Measurements from ENCODE around the gene LRPPRC. TPM values are rescaled to one million over a fixed set of nuclear protein-coding genes. Genes with fewer than 3 reads are reported as not detected.

The LRPPRC gene
- total and polyA plus RNA-seq, 2 experiments from 2014 or later: 163 to 200 TPM

DNA sequence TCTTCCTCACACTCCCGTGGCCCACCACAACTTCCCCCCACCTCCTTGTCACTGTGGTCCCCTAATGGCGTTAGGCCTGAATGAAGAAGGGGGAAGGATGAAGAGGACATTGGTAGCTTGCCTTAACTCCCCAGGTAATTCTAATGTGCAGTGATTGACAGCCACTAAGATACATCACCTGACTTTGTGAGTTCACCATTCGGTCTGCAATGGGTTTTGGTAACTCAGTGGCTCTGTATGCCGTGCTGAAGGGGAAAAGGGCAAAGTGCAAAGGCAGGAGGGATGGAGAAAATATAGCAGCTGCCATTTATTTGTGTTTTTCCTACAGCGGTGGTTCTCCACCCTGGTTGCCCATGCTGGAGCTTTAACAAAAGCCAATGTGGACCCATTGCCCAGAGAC is 114.8 kb downstream of the LRPPRC start (continued):
- TF ChIP-seq, protein P1, sequence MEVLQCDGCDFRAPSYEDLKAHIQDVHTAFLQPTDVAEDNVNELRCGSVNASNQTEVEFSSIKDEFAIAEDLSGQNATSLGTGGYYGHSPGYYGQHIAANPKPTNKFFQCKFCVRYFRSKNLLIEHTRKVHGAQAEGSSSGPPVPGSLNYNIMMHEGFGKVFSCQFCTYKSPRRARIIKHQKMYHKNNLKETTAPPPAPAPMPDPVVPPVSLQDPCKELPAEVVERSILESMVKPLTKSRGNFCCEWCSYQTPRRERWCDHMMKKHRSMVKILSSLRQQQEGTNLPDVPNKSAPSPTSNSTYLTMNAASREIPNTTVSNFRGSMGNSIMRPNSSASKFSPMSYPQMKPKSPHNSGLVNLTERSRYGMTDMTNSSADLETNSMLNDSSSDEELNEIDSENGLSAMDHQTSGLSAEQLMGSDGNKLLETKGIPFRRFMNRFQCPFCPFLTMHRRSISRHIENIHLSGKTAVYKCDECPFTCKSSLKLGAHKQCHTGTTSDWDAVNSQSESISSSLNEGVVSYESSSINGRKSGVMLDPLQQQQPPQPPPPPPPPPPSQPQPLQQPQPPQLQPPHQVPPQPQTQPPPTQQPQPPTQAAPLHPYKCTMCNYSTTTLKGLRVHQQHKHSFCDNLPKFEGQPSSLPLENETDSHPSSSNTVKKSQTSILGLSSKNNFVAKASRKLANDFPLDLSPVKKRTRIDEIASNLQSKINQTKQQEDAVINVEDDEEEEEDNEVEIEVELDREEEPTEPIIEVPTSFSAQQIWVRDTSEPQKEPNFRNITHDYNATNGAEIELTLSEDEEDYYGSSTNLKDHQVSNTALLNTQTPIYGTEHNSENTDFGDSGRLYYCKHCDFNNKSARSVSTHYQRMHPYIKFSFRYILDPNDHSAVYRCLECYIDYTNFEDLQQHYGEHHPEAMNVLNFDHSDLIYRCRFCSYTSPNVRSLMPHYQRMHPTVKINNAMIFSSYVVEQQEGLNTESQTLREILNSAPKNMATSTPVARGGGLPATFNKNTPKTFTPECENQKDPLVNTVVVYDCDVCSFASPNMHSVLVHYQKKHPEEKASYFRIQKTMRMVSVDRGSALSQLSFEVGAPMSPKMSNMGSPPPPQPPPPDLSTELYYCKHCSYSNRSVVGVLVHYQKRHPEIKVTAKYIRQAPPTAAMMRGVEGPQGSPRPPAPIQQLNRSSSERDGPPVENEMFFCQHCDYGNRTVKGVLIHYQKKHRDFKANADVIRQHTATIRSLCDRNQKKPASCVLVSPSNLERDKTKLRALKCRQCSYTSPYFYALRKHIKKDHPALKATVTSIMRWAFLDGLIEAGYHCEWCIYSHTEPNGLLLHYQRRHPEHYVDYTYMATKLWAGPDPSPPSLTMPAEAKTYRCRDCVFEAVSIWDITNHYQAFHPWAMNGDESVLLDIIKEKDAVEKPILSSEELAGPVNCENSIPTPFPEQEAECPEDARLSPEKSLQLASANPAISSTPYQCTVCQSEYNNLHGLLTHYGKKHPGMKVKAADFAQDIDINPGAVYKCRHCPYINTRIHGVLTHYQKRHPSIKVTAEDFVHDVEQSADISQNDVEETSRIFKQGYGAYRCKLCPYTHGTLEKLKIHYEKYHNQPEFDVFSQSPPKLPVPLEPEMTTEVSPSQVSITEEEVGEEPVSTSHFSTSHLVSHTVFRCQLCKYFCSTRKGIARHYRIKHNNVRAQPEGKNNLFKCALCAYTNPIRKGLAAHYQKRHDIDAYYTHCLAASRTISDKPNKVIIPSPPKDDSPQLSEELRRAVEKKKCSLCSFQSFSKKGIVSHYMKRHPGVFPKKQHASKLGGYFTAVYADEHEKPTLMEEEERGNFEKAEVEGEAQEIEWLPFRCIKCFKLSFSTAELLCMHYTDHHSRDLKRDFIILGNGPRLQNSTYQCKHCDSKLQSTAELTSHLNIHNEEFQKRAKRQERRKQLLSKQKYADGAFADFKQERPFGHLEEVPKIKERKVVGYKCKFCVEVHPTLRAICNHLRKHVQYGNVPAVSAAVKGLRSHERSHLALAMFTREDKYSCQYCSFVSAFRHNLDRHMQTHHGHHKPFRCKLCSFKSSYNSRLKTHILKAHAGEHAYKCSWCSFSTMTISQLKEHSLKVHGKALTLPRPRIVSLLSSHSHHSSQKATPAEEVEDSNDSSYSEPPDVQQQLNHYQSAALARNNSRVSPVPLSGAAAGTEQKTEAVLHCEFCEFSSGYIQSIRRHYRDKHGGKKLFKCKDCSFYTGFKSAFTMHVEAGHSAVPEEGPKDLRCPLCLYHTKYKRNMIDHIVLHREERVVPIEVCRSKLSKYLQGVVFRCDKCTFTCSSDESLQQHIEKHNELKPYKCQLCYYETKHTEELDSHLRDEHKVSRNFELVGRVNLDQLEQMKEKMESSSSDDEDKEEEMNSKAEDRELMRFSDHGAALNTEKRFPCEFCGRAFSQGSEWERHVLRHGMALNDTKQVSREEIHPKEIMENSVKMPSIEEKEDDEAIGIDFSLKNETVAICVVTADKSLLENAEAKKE (CRISPR knock-in tag; IDR thresholded peaks at IDR 0.05): no peak
- TF ChIP-seq CREB1 (CRISPR knock-in tag; IDR thresholded peaks at IDR 0.05; ENCODE audit: low read depth) (no peak), ZNF114 (CRISPR knock-in tag; IDR thresholded peaks at IDR 0.05) (no peak), ZNF331 (CRISPR knock-in tag; IDR thresholded peaks at IDR 0.05; ENCODE audit: low read depth) (no peak), JUNB (IDR thresholded peaks at IDR 0.05; ENCODE audit: unreplicated experiment) (no peak)
- TF ChIP-seq, protein P2, sequence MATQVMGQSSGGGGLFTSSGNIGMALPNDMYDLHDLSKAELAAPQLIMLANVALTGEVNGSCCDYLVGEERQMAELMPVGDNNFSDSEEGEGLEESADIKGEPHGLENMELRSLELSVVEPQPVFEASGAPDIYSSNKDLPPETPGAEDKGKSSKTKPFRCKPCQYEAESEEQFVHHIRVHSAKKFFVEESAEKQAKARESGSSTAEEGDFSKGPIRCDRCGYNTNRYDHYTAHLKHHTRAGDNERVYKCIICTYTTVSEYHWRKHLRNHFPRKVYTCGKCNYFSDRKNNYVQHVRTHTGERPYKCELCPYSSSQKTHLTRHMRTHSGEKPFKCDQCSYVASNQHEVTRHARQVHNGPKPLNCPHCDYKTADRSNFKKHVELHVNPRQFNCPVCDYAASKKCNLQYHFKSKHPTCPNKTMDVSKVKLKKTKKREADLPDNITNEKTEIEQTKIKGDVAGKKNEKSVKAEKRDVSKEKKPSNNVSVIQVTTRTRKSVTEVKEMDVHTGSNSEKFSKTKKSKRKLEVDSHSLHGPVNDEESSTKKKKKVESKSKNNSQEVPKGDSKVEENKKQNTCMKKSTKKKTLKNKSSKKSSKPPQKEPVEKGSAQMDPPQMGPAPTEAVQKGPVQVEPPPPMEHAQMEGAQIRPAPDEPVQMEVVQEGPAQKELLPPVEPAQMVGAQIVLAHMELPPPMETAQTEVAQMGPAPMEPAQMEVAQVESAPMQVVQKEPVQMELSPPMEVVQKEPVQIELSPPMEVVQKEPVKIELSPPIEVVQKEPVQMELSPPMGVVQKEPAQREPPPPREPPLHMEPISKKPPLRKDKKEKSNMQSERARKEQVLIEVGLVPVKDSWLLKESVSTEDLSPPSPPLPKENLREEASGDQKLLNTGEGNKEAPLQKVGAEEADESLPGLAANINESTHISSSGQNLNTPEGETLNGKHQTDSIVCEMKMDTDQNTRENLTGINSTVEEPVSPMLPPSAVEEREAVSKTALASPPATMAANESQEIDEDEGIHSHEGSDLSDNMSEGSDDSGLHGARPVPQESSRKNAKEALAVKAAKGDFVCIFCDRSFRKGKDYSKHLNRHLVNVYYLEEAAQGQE (IDR thresholded peaks at IDR 0.05; ENCODE audit: unreplicated experiment): no peak

DNA sequence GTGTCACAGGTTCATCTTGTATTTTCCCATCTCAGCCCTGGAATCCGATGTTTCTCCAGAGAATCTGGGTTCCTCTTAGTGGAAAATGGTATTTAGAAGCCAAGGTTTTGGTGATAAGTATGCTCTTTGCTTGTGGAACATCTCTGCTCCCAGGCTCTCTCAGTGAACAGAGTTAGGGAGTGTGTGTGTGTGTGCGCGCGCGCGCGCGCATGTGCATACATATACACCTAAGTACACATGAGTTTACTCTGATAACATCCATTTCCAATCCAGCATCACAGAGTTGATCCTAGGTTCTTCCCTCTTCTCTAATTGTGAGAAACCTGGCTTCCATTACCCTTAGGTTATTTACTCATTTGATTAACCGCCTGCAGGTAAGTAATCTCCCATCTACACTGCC is 115.3 kb downstream of the LRPPRC start:
- Mint-ChIP-seq H3K9me3 (no peaks in the 10 kb centered on the region), H3K4me1 (peaks cover 5% of the 10 kb centered on the region; the same call in 1 of the 3 replicates), H3K27ac (no peak overlapping the region), H3K4me3 (no peak overlapping the region), H3K27me3 (ENCODE audit: insufficient read depth, low read depth, poor library complexity) (peaks cover 6% of the 10 kb centered on the region), H3K36me3 (ENCODE audit: low read depth) (no peaks in the 10 kb centered on the region; the same call in 2 of the 3 replicates)
- Histone ChIP-seq H3K27ac (ENCODE audit: low read depth) (no peak overlapping the region), H3K79me2 (replicated peaks; ENCODE audit: insufficient read depth) (no peaks in the 10 kb centered on the region), H3K27me3 (ENCODE audit: insufficient read depth) (no peaks in the 10 kb centered on the region), H3K4me1 (ENCODE audit: insufficient read depth) (peaks cover 5% of the 10 kb centered on the region; the same call in 1 of the 2 replicates), H3K9me2 (ENCODE audit: insufficient read depth) (no peaks in the 10 kb centered on the region), H3K4me3 (no peak overlapping the region), H3K4me2 (no peak overlapping the region), H2AFZ (no peak overlapping the region), H3F3A (replicated peaks; ENCODE audit: low read depth) (0 out of 2 replicates have a peak, but pooled peaks cover 6% of the 10 kb centered on the region), H3K36me3 (ENCODE audit: insufficient read depth) (no peaks in the 10 kb centered on the region), H4K20me1 (replicated peaks; ENCODE audit: insufficient read depth) (no peaks in the 10 kb centered on the region)
- DNase-seq (ENCODE audit: low spot score): no peak
- no peak for ATAC-seq
- no peak for TF ChIP-seq EZH2 (IDR thresholded peaks at IDR 0.05; ENCODE audit: low read depth, unreplicated experiment)
- TF ChIP-seq JUNB (IDR thresholded peaks at IDR 0.05; ENCODE audit: unreplicated experiment): no peak
- TF ChIP-seq STAT1 (IDR thresholded peaks at IDR 0.05; ENCODE audit: unreplicated experiment): no peak
- TF ChIP-seq ZNF114 (CRISPR knock-in tag; IDR thresholded peaks at IDR 0.05): no peak
- TF ChIP-seq, protein P3, sequence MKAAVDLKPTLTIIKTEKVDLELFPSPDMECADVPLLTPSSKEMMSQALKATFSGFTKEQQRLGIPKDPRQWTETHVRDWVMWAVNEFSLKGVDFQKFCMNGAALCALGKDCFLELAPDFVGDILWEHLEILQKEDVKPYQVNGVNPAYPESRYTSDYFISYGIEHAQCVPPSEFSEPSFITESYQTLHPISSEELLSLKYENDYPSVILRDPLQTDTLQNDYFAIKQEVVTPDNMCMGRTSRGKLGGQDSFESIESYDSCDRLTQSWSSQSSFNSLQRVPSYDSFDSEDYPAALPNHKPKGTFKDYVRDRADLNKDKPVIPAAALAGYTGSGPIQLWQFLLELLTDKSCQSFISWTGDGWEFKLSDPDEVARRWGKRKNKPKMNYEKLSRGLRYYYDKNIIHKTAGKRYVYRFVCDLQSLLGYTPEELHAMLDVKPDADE (IDR thresholded peaks at IDR 0.05): no peak
- no peak for TF ChIP-seq POLR2AphosphoS5 (IDR thresholded peaks at IDR 0.05; ENCODE audit: low read depth)
